Stimulated activated naive CD8-positive, alpha-beta T cell treated with anti-CD3 and anti-CD28 coated beads, Interleukin-15, amount 100 ng/mL, for 72 hours (primary cell): ENCODE measurements around the gene LMF2.

Experiments
- ATAC-seq: fragments of 150-1000 bp; cut with Tn5 transposase; 2 replicates; pipeline ENCODE4 v1.10.0; 2021; ENCODE audit warnings: mild to moderate bottlenecking, moderate library complexity
- DNase-seq, 2 donors: peaks; one replicate each; pipeline ENCODE4 v3.0.0; 2021 to 2022
- H3K27ac Mint-ChIP-seq, 2 donors: one replicate each; pipeline ENCODE4 v1.8.0; 2022; ENCODE audit warnings: mild to moderate bottlenecking in 2 of 2, mixed read lengths in 2 of 2, moderate library complexity in 2 of 2
- H3K27me3 Mint-ChIP-seq: one replicate; pipeline ENCODE4 v1.8.0; 2022; ENCODE audit warnings: mixed read lengths
- H3K4me1 Mint-ChIP-seq: one replicate; pipeline ENCODE4 v1.8.0; 2022; ENCODE audit warnings: mild to moderate bottlenecking, mixed read lengths
- H3K4me3 Mint-ChIP-seq, 2 donors: one replicate each; pipeline ENCODE4 v1.8.0; 2022; ENCODE audit warnings: mild to moderate bottlenecking in 2 of 2, mixed read lengths in 2 of 2, moderate library complexity in 1 of 2
- H3K9me3 Mint-ChIP-seq, 2 donors: one replicate each; pipeline ENCODE4 v1.8.0; 2022; ENCODE audit warnings: mixed read lengths in 2 of 2

The LMF2 gene

GRCh38 chr22:50507421-50507990 is at the start of gene LMF2:
LMF2 (minus strand) TSS chr22:50507702; CDS start chr22:50507675, 27 bp downstream.
- ATAC-seq = peak; percentile 81
- H3K27me3 Mint-ChIP-seq = no peaks in the 10 kb centered on the region

GRCh38 chr22:50556703-50557102 is 49.2 kb upstream of the LMF2 start:
- ATAC-seq (no peak), DNase-seq (no peak)
- Mint-ChIP-seq H3K4me1 (peaks cover 10% of the 10 kb centered on the region), H3K27ac (no peak overlapping the region), H3K27me3 (no peaks in the 10 kb centered on the region), H3K9me3 (no peaks in the 10 kb centered on the region), H3K4me3 (no peak overlapping the region)

More at GRCh38 chr22:50507421-50507990, at the start of gene LMF2:
- Mint-ChIP-seq H3K9me3 (no peaks in the 10 kb centered on the region), H3K27ac (peak within 1 kb of the TSS; percentile 98), H3K4me1 (peaks cover 44% of the 10 kb centered on the region), H3K4me3 (peak within 1 kb of the TSS; percentile 99 to 100)
- peak; percentile 90 to 93 for DNase-seq

GRCh38 chr22:50553310-50553709 is 45.8 kb upstream of the LMF2 start:
- H3K9me3 Mint-ChIP-seq = no peaks in the 10 kb centered on the region
- no peak overlapping the region for H3K27ac Mint-ChIP-seq
- no peak for ATAC-seq
- H3K4me1 Mint-ChIP-seq = peaks cover 22% of the 10 kb centered on the region
- H3K27me3 Mint-ChIP-seq = no peaks in the 10 kb centered on the region
- no peak for DNase-seq
- H3K4me3 Mint-ChIP-seq = no peak overlapping the region

- Mint-ChIP-seq H3K4me3 (peak overlapping the region; percentile 20 to 33), H3K27ac (no peak overlapping the region), H3K9me3 (no peaks in the 10 kb centered on the region), H3K4me1 (peaks cover 36% of the 10 kb centered on the region), H3K27me3 (no peaks in the 10 kb centered on the region)
- DNase-seq (no peak), ATAC-seq (no peak)
Measured at GRCh38 chr22:50551160-50551752, 43.8 kb upstream of the LMF2 start.

- peak overlapping the region; percentile 85 to 92 for H3K4me3 Mint-ChIP-seq
- no peaks in the 10 kb centered on the region for H3K27me3 Mint-ChIP-seq
- H3K4me1 Mint-ChIP-seq = peaks cover 44% of the 10 kb centered on the region
- no peaks in the 10 kb centered on the region for H3K9me3 Mint-ChIP-seq
- no peak for DNase-seq
- peak overlapping the region; percentile 36 to 86 for H3K27ac Mint-ChIP-seq
- ATAC-seq = no peak
Measured at GRCh38 chr22:50550395-50550794, 42.9 kb upstream of the LMF2 start.

GRCh38 chr22:50548921-50549790 is 41.7 kb upstream of the LMF2 start:
- no peaks in the 10 kb centered on the region for H3K27me3 Mint-ChIP-seq
- H3K27ac Mint-ChIP-seq = peak overlapping the region; percentile 69 to 96
- peaks cover 57% of the 10 kb centered on the region for H3K4me1 Mint-ChIP-seq
- peak overlapping the region; percentile 85 to 92 for H3K4me3 Mint-ChIP-seq
- H3K9me3 Mint-ChIP-seq = no peaks in the 10 kb centered on the region
- ATAC-seq (peak; percentile 0), DNase-seq (peak in 1 of 2 donors; percentile 16)

- Mint-ChIP-seq H3K4me3 (peak overlapping the region; percentile 89 to 92), H3K27me3 (no peaks in the 10 kb centered on the region), H3K9me3 (no peaks in the 10 kb centered on the region), H3K4me1 (peaks cover 62% of the 10 kb centered on the region), H3K27ac (peak overlapping the region; percentile 91 to 95)
- ATAC-seq (peak; percentile 37), DNase-seq (peak; percentile 64 to 68)
Measured at GRCh38 chr22:50548040-50548920, 40.8 kb upstream of the LMF2 start.

- H3K27ac Mint-ChIP-seq = peak overlapping the region; percentile 95 to 98
Measured at GRCh38 chr22:50547263-50547985, 39.9 kb upstream of the LMF2 start.

GRCh38 chr22:50546326-50547262 is 39.1 kb upstream of the LMF2 start:
- Mint-ChIP-seq H3K4me1 (peaks cover 73% of the 10 kb centered on the region), H3K9me3 (peaks cover 0 to 4% of the 10 kb centered on the region in 2 donors), H3K27me3 (no peaks in the 10 kb centered on the region), H3K4me3 (peak overlapping the region; percentile 85 to 92), H3K27ac (peak overlapping the region; percentile 99 to 100)
- DNase-seq = no peak
- no peak for ATAC-seq

More at GRCh38 chr22:50547263-50547985, 39.9 kb upstream of the LMF2 start:
- Mint-ChIP-seq H3K4me3 (peak overlapping the region; percentile 89 to 92), H3K4me1 (peaks cover 65% of the 10 kb centered on the region), H3K9me3 (peaks cover 0 to 3% of the 10 kb centered on the region in 2 donors), H3K27me3 (no peaks in the 10 kb centered on the region)
- peak; percentile 15 to 29 for DNase-seq
- peak; percentile 5 for ATAC-seq

GRCh38 chr22:50545522-50546325 is 38.2 kb upstream of the LMF2 start, which contains the start of gene KLHDC7B:
KLHDC7B (plus strand) TSS chr22:50545899; CDS start chr22:50546244, 345 bp downstream.
- H3K9me3 Mint-ChIP-seq = peaks cover 0 to 4% of the 10 kb centered on the region in 2 donors
- peak within 1 kb of the TSS; percentile 84 to 85 for H3K4me3 Mint-ChIP-seq
- H3K27me3 Mint-ChIP-seq = no peaks in the 10 kb centered on the region
- peak; percentile 76 to 86 for DNase-seq
- peak; percentile 69 for ATAC-seq
- H3K4me1 Mint-ChIP-seq = peaks cover 75% of the 10 kb centered on the region
- peak within 1 kb of the TSS; percentile 99 to 100 for H3K27ac Mint-ChIP-seq

- H3K4me1 Mint-ChIP-seq = peaks cover 75% of the 10 kb centered on the region
Measured at GRCh38 chr22:50544746-50545253, 37.3 kb upstream of the LMF2 start.

GRCh38 chr22:50544078-50544745 is 36.7 kb upstream of the LMF2 start:
- Mint-ChIP-seq H3K9me3 (peaks cover 0 to 4% of the 10 kb centered on the region in 2 donors), H3K4me3 (peak overlapping the region; percentile 84 to 85), H3K27ac (peak overlapping the region; percentile 99 to 100), H3K4me1 (peaks cover 75% of the 10 kb centered on the region), H3K27me3 (no peaks in the 10 kb centered on the region)
- ATAC-seq (peak; percentile 47), DNase-seq (peak; percentile 87 to 91)

More at GRCh38 chr22:50544746-50545253, 37.3 kb upstream of the LMF2 start:
- ATAC-seq = peak; percentile 32
- Mint-ChIP-seq H3K9me3 (peaks cover 0 to 4% of the 10 kb centered on the region in 2 donors), H3K27me3 (no peaks in the 10 kb centered on the region), H3K27ac (peak overlapping the region; percentile 99 to 100), H3K4me3 (peak overlapping the region; percentile 84 to 85)
- peak; percentile 51 to 71 for DNase-seq
